Activated CD4-positive, alpha-beta T cell treated with anti-CD3 and anti-CD28 coated beads for 36 hours (primary cell): ENCODE data around the gene TROAP. TPM values are rescaled to one million over a fixed set of nuclear protein-coding genes. Genes with fewer than 3 reads are reported as not detected.
A peak's percentile ranks its signal among the peaks of the same experiment; 100 is the strongest.

Experiments used
- ATAC-seq: fragments of 200-7000 bp; cut with Tn5 transposase; one replicate; pipeline ENCODE4 v1.10.0; 2021; ENCODE audit warnings: mild to moderate bottlenecking, moderate library complexity
- CTCF ChIA-PET: fragments of 350-600 bp; sonication (Branson Sonifier 250); formaldehyde crosslinking; loops from one replicate; lab custom pipeline; 2021; ENCODE audit warnings: antibody characterized with exemption; lab: Charles Lee
- POLR2A ChIA-PET: fragments of 350-600 bp; sonication (Branson Sonifier 250); formaldehyde crosslinking; loops from one replicate; lab custom pipeline; 2021; ENCODE audit warnings: antibody characterized with exemption, inconsistent platforms; lab: Charles Lee
- DNase-seq: peaks from one replicate; pipeline ENCODE4 v3.0.0-alpha.2; 2020
- H3K27ac Mint-ChIP-seq: one replicate; pipeline ENCODE4 v1.8.0; 2021; ENCODE audit warnings: mixed read lengths
- H3K27me3 Mint-ChIP-seq: one replicate; pipeline ENCODE4 v1.8.0; 2021; ENCODE audit warnings: mixed read lengths
- H3K36me3 Mint-ChIP-seq: one replicate; pipeline ENCODE4 v1.8.0; 2021; ENCODE audit warnings: low read depth, mixed read lengths
- H3K4me1 Mint-ChIP-seq: one replicate; pipeline ENCODE4 v1.8.0; 2021; ENCODE audit warnings: mixed read lengths
- H3K4me3 Mint-ChIP-seq: one replicate; pipeline ENCODE4 v1.8.0; 2021; ENCODE audit warnings: mild to moderate bottlenecking, moderate library complexity, mixed read lengths
- H3K9me3 Mint-ChIP-seq: one replicate; pipeline ENCODE4 v1.8.0; 2021; ENCODE audit warnings: low read depth, mixed read lengths
- intact Hi-C, 2 experiments: fragments of 100-400 bp; cut with DNase I in 1 of 2; cut with micrococcal nuclease in 1 of 2; formaldehyde crosslinking; loops; one replicate each; pipeline versions ENCODE4 v1.14.2 to v1.15.1; 2022 to 2024; cut with DNase I, micrococcal nuclease
- total RNA-seq, 2 experiments: library from RNA; stranded (reverse); gene quantifications; one replicate each; pipeline ENCODE4 v1.2.3, GENCODE V29; 2021

Gene TROAP
- total RNA-seq, 2 experiments from 2014 or later: 64.5 to 84.3 TPM

DNA sequence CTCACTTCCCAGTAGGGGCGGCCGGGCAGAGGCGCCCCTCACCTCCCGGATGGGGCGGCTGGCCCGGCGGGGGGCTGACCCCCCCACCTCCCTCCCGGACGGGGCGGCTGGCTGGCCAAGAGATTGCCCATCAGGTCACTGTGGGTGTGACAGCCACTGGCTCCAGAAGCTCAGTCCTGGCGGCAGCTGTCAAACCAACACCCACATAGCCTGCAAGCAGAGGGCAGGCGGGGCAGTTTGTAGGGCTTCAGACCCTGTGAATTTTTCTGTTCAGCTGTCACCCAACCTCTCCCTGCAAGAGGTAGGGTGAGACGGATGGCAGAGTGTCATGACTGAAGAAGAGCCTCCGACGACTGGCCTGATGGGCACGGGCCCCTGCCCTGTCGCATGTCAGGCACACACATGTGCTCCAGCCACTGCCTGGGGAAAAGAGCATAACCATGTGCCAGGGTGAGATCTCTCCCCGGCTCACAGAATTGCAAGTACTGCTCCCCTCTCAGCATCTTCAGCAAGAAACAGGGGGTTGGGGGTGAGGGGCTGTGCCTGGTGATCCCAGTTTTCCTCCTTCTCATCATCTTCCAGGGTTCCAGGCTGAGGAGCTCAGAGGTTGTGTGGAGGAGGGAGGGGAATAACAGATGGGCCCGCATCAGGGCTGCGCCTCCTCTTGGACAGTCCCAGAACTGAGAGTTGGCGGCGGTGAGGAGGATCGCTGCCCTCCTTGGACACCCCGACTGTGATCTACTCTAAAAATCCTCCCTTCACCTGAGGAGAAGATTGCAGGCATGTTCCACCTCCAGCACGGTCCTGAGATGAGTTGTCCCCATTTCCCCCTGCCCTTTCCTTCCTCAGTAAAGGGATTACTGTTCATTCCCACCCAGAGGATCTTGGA is 39.3 kb upstream of the TROAP start:
- Mint-ChIP-seq H3K9me3 (no peaks in the 10 kb centered on the region), H3K4me1 (no peaks in the 10 kb centered on the region), H3K27ac (no peak overlapping the region), H3K4me3 (no peak overlapping the region), H3K36me3 (no peaks in the 10 kb centered on the region), H3K27me3 (peaks cover 20% of the 10 kb centered on the region)
- CTCF ChIA-PET: interaction anchor here (0.6 to 2.7 kb wide), 7 partner anchors 11 to 230 kb away, joined by 3 to 12 read pairs (median 4); partner anchors contain the start of gene PRPH
- POLR2A ChIA-PET: no interaction called here
- ATAC-seq: no peak
- intact Hi-C loops: no loop called here
- no peak for DNase-seq

DNA sequence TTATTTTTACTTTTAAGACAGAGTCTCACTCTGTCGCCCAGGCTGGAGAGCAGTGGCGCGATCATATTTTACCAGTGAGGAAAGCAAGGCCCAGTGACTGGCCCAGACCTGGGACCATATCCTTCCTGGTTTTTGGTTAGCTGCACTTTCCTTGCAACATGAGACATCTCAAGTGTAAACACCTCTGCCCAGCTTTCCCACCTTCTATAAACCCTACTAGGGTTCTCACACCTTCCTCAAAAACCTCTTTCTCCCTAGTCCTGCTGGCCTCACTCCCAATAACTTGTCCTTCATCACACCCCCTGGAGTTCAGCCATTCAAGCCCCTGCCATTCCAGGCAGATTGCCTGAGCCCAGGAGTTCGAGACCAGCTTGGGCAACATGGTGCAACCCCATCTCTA is 38.4 kb upstream of the TROAP start:
- ChIA-PET POLR2A (no interaction called here), CTCF (interaction anchor here (0.6 to 7.4 kb wide), 10 partner anchors 10 to 248 kb away, joined by 3 to 56 read pairs (median 4); partner anchors contain the start of genes PRPH and SPATS2)
- Mint-ChIP-seq H3K36me3 (no peaks in the 10 kb centered on the region), H3K4me3 (no peak overlapping the region), H3K9me3 (no peaks in the 10 kb centered on the region), H3K27ac (no peak overlapping the region), H3K4me1 (no peaks in the 10 kb centered on the region), H3K27me3 (peaks cover 22% of the 10 kb centered on the region)
- ATAC-seq (no peak), DNase-seq (no peak)
- intact Hi-C loops: no loop called here

GRCh38 chr12:49287876-49288275 is 35.2 kb upstream of the TROAP start:
- ATAC-seq: no peak
- intact Hi-C loops: loop anchor here (1.0 to 2.0 kb wide), 6 partner anchors 8 to 227 kb away; partner anchors contain the start of gene C1QL4 (in 1 of the 2)
- Mint-ChIP-seq H3K9me3 (no peaks in the 10 kb centered on the region), H3K27ac (no peak overlapping the region), H3K4me3 (no peak overlapping the region), H3K36me3 (no peaks in the 10 kb centered on the region), H3K4me1 (no peaks in the 10 kb centered on the region), H3K27me3 (peaks cover 22% of the 10 kb centered on the region)
- DNase-seq: no peak
- POLR2A ChIA-PET: no interaction called here
- CTCF ChIA-PET: interaction anchor here (0.6 to 11.4 kb wide), 13 partner anchors 8 to 263 kb away, joined by 3 to 168 read pairs (median 7); partner anchors contain the start of genes C1QL4, DNAJC22 and PRPH

DNA sequence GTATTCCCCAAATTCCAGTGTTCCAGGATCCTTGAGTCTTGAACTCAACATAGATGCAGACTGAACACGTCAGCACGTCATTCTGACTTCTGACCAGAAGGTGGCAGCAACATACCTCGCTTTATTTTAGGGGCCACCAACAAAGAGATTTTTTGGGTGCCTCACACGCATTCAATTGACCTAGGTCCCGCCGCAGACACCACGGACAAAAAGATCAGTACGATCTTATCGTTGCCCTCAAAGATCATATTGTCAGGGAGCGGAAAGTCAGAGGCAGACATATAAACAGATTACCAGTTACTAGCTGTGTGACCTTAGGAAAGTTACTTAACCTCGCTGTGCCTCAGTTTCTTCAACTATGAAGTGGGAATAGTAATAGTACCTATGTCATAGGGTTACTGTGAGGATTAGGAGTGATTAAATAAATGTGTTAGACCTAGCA is 34.6 kb upstream of the TROAP start:
- Mint-ChIP-seq H3K36me3 (no peaks in the 10 kb centered on the region), H3K27ac (no peak overlapping the region), H3K4me3 (no peak overlapping the region), H3K4me1 (no peaks in the 10 kb centered on the region), H3K9me3 (no peaks in the 10 kb centered on the region), H3K27me3 (peaks cover 22% of the 10 kb centered on the region)
- DNase-seq: peak; percentile 81
- POLR2A ChIA-PET: interaction anchor here (1.7 kb wide), 1 partner anchor 22 kb away, joined by 11 read pairs; no protein-coding TSS in a partner anchor
- intact Hi-C loops: loop anchor here (1.0 to 2.0 kb wide), 6 partner anchors 8 to 226 kb away; partner anchors contain the start of gene C1QL4 (in 1 of the 2)
- CTCF ChIA-PET: interaction anchor here (0.5 to 11.4 kb wide), 33 partner anchors 9 to 292 kb away, joined by 3 to 168 read pairs (median 4); partner anchors contain the start of genes C1QL4, DNAJC22, SPATS2 and TROAP
- peak; percentile 80 for ATAC-seq

DNA sequence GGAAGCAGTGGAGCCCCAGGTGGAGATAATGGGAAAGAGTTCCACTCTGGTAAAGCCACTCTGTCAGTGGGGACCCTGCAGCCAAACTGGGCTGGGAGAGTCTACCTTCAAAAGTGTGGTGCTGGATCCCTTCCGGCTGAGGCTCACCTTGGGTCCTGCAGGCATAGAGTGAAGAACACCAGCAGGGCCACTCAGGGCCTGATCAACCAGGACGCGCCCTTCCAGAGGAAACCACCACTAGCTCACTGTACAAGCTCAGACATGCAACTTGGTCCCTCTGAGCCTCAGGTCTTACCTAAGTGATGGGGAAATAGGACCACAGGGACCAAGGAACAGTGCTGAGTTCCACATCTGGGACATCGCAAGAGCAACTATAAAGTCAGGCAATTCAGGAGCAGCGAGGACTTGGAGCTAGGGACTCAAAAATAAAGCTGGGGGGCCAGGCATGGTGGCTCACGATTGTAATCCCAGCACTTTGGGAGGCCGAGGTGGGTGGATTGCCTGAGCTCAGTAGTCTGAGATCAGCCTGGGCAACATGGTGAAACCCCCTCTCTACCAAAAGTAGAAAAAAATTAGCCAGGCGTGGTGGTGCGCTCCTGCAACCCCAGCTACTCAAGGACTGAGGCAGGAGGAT is 34.0 kb upstream of the TROAP start:
- no peak overlapping the region for H3K4me3 Mint-ChIP-seq
- H3K36me3 Mint-ChIP-seq: no peaks in the 10 kb centered on the region
- ATAC-seq: no peak

GRCh38 chr12:49292729-49293055 is 30.4 kb upstream of the TROAP start:
- H3K27me3 Mint-ChIP-seq: peaks cover 38% of the 10 kb centered on the region
- no peak overlapping the region for H3K4me3 Mint-ChIP-seq
- no peaks in the 10 kb centered on the region for H3K36me3 Mint-ChIP-seq
- DNase-seq: no peak
- POLR2A ChIA-PET: interaction anchor here (0.6 to 1.8 kb wide), 2 partner anchors 25 to 30 kb away, joined by 3 to 5 read pairs; partner anchors contain the start of gene TROAP
- ATAC-seq: no peak
- peaks cover 12% of the 10 kb centered on the region for H3K4me1 Mint-ChIP-seq
- H3K27ac Mint-ChIP-seq: no peak overlapping the region
- CTCF ChIA-PET: interaction anchor here (0.5 to 11.4 kb wide), 11 partner anchors 9 to 305 kb away, joined by 3 to 168 read pairs (median 4); partner anchors contain the start of gene DNAJC22
- intact Hi-C loops: no loop called here
- no peaks in the 10 kb centered on the region for H3K9me3 Mint-ChIP-seq

More for the DNA sequence above, 34.0 kb upstream of the TROAP start:
- Mint-ChIP-seq H3K27ac (no peak overlapping the region), H3K27me3 (peaks cover 25% of the 10 kb centered on the region), H3K4me1 (no peaks in the 10 kb centered on the region), H3K9me3 (no peaks in the 10 kb centered on the region)
- ChIA-PET CTCF (interaction anchor here (0.5 to 11.4 kb wide), 38 partner anchors 9 to 402 kb away, joined by 3 to 168 read pairs (median 4); partner anchors contain the start of genes C1QL4, DNAJC22, SPATS2 and TROAP), POLR2A (interaction anchor here (1.7 kb wide), 1 partner anchor 23 kb away, joined by 11 read pairs; no protein-coding TSS in a partner anchor)
- intact Hi-C loops: loop anchor here (1.0 to 2.0 kb wide), 6 partner anchors 7 to 226 kb away; partner anchors contain the start of gene C1QL4 (in 1 of the 2)
- DNase-seq: no peak

DNA sequence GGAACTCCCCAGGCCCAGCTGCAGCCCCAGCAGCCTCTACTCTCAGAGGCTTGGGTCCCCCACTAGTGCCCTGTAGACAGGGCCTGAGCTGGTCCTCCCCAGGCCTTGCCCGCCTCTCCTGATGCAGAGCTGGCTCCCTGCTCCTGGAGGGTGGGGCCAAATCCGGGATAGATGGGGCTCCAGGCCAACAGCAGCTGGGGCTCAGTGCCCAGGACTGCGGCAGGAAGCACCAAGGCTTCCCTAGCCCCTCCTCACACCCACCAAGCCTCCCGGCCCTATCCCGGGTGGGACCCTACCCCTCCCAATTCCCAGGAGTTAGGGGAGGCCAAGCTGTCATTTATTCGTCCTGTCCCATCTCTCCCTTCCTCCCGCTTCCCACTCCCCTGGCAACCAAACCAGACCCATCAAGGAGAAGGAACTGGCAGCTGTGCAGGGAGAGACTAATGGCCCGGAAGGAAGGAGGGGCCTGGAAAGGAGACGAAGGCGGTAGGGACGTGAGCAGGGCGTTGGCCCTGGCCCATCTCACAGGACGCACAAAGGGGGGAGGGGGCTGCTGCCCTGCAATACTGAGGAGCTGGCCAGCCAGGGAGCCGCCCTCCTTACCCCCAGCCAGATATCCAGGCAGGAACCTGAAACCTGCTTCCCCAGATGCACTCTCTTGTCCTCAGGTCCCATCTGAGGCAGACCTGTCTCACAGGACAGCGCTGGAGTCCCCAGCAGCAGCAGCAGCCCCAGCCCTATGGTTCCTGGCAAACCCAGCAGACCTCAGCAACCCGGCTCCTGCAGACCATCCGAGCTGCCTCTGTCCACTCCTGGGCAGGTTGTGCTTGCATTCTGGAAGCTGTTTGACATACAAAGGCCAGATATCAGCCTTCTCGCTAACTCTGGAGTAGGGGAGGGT is 29.7 kb upstream of the TROAP start:
- DNase-seq: no peak
- no peaks in the 10 kb centered on the region for H3K9me3 Mint-ChIP-seq
- ChIA-PET CTCF (interaction anchor here (0.5 to 11.4 kb wide), 11 partner anchors 9 to 673 kb away, joined by 3 to 168 read pairs (median 6); partner anchors contain the start of gene DNAJC22), POLR2A (interaction anchor here (1.8 kb wide), 1 partner anchor 29 kb away, joined by 3 read pairs; the partner anchor contains the start of gene TROAP)
- no peak overlapping the region for H3K4me3 Mint-ChIP-seq
- peaks cover 38% of the 10 kb centered on the region for H3K27me3 Mint-ChIP-seq
- intact Hi-C loops: no loop called here
- no peaks in the 10 kb centered on the region for H3K36me3 Mint-ChIP-seq
- no peak overlapping the region for H3K27ac Mint-ChIP-seq
- H3K4me1 Mint-ChIP-seq: peaks cover 12% of the 10 kb centered on the region
- ATAC-seq: no peak

- Mint-ChIP-seq H3K27ac (no peak overlapping the region), H3K4me3 (no peak overlapping the region), H3K36me3 (no peaks in the 10 kb centered on the region), H3K9me3 (no peaks in the 10 kb centered on the region), H3K27me3 (peaks cover 42% of the 10 kb centered on the region), H3K4me1 (peaks cover 12% of the 10 kb centered on the region)
- CTCF ChIA-PET: interaction anchor here (0.6 to 11.4 kb wide), 18 partner anchors 10 to 672 kb away, joined by 3 to 168 read pairs (median 5); partner anchors contain the start of genes DNAJC22, SPATS2 and TROAP
- POLR2A ChIA-PET: interaction anchor here (0.9 to 1.0 kb wide), 2 partner anchors 17 to 29 kb away, joined by 3 to 4 read pairs; partner anchors contain the start of gene TROAP
- intact Hi-C loops: no loop called here
- no peak for DNase-seq
- no peak for ATAC-seq
Observed at GRCh38 chr12:49294086-49294803, 28.8 kb upstream of the TROAP start.

DNA sequence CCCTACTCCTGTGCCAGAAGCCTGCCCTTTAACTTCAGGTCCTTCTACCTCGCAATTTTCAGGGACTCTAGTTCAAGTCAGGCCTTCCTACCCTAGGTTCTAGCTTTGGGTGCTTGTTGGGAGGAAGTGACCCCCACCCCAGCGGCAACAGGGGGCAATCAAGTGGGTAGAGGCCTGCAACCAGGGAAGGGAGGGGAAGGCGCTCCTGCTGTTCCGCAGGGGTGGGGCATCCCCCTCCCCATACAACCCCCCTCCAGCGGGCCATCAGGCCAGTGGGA is 28.3 kb upstream of the TROAP start:
- no peak for DNase-seq
- ChIA-PET CTCF (interaction anchor here (0.6 to 11.4 kb wide), 19 partner anchors 10 to 1973 kb away, joined by 3 to 168 read pairs (median 5); partner anchors contain the start of genes C1QL4, DNAJC22, SPATS2 and TROAP), POLR2A (interaction anchor here (0.9 to 1.0 kb wide), 2 partner anchors 17 to 28 kb away, joined by 3 to 4 read pairs; partner anchors contain the start of gene TROAP)
- intact Hi-C loops: no loop called here
- H3K9me3 Mint-ChIP-seq: no peaks in the 10 kb centered on the region
- H3K4me3 Mint-ChIP-seq: no peak overlapping the region
- no peaks in the 10 kb centered on the region for H3K36me3 Mint-ChIP-seq
- peaks cover 42% of the 10 kb centered on the region for H3K27me3 Mint-ChIP-seq
- peaks cover 12% of the 10 kb centered on the region for H3K4me1 Mint-ChIP-seq
- no peak for ATAC-seq
- H3K27ac Mint-ChIP-seq: no peak overlapping the region
